ENCODE measurements around the gene RDM1. TPM values are rescaled to one million over a fixed set of nuclear protein-coding genes. Genes with fewer than 3 reads are reported as not detected.

RDM1 gene
- total RNA-seq, 1 experiment from 2014 or later, result 4.7 TPM

GRCh38 chr17:35930211-35931065 lies at the start of gene RDM1 (continued):
- TF ChIP-seq, protein P1, sequence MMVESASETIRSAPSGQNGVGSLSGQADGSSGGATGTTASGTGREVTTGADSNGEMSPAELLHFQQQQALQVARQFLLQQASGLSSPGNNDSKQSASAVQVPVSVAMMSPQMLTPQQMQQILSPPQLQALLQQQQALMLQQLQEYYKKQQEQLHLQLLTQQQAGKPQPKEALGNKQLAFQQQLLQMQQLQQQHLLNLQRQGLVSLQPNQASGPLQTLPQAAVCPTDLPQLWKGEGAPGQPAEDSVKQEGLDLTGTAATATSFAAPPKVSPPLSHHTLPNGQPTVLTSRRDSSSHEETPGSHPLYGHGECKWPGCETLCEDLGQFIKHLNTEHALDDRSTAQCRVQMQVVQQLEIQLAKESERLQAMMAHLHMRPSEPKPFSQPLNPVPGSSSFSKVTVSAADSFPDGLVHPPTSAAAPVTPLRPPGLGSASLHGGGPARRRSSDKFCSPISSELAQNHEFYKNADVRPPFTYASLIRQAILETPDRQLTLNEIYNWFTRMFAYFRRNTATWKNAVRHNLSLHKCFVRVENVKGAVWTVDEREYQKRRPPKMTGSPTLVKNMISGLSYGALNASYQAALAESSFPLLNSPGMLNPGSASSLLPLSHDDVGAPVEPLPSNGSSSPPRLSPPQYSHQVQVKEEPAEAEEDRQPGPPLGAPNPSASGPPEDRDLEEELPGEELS (CRISPR knock-in tag; IDR thresholded peaks at IDR 0.05), result peak; percentile 82; the same call in 1 of the 2 replicates
- peak; percentile 71; the same call in 1 of the 2 replicates for TF ChIP-seq FOXP1 (CRISPR knock-in tag; IDR thresholded peaks at IDR 0.05; ENCODE audit: borderline replicate concordance)
- TF ChIP-seq PRDM15 (CRISPR knock-in tag; IDR thresholded peaks at IDR 0.05), result no peak
- TF ChIP-seq, protein P2, sequence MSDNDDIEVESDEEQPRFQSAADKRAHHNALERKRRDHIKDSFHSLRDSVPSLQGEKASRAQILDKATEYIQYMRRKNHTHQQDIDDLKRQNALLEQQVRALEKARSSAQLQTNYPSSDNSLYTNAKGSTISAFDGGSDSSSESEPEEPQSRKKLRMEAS (CRISPR knock-in tag; IDR thresholded peaks at IDR 0.05), result peak; percentile 86
- TF ChIP-seq, protein P3, sequence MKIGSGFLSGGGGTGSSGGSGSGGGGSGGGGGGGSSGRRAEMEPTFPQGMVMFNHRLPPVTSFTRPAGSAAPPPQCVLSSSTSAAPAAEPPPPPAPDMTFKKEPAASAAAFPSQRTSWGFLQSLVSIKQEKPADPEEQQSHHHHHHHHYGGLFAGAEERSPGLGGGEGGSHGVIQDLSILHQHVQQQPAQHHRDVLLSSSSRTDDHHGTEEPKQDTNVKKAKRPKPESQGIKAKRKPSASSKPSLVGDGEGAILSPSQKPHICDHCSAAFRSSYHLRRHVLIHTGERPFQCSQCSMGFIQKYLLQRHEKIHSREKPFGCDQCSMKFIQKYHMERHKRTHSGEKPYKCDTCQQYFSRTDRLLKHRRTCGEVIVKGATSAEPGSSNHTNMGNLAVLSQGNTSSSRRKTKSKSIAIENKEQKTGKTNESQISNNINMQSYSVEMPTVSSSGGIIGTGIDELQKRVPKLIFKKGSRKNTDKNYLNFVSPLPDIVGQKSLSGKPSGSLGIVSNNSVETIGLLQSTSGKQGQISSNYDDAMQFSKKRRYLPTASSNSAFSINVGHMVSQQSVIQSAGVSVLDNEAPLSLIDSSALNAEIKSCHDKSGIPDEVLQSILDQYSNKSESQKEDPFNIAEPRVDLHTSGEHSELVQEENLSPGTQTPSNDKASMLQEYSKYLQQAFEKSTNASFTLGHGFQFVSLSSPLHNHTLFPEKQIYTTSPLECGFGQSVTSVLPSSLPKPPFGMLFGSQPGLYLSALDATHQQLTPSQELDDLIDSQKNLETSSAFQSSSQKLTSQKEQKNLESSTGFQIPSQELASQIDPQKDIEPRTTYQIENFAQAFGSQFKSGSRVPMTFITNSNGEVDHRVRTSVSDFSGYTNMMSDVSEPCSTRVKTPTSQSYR (CRISPR knock-in tag; IDR thresholded peaks at IDR 0.05), result no peak
- TF ChIP-seq FOXK1 (CRISPR knock-in tag; IDR thresholded peaks at IDR 0.05), result peak; percentile 52; the same call in 1 of the 2 replicates
- no peak for TF ChIP-seq PRRX2 (CRISPR knock-in tag; IDR thresholded peaks at IDR 0.05)
- TF ChIP-seq CTCF (IDR thresholded peaks at IDR 0.05), result no peak
- no peak for TF ChIP-seq ZNF121 (CRISPR knock-in tag; IDR thresholded peaks at IDR 0.05)
- TF ChIP-seq, protein P4, sequence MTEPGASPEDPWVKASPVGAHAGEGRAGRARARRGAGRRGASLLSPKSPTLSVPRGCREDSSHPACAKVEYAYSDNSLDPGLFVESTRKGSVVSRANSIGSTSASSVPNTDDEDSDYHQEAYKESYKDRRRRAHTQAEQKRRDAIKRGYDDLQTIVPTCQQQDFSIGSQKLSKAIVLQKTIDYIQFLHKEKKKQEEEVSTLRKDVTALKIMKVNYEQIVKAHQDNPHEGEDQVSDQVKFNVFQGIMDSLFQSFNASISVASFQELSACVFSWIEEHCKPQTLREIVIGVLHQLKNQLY (CRISPR knock-in tag; IDR thresholded peaks at IDR 0.05), result no peak
- peak; percentile 77; the same call in 1 of the 2 replicates for TF ChIP-seq E2F1 (CRISPR knock-in tag; IDR thresholded peaks at IDR 0.05)
- peak; percentile 90; the same call in 1 of the 2 replicates for TF ChIP-seq NFE2L1 (CRISPR knock-in tag; IDR thresholded peaks at IDR 0.05)
- peak; percentile 82 for TF ChIP-seq SP1 (CRISPR knock-in tag; conservative IDR thresholded peaks at IDR 0.05)
- no peak for TF ChIP-seq CREM (CRISPR knock-in tag; IDR thresholded peaks at IDR 0.05)
- TF ChIP-seq TP53 (CRISPR knock-in tag; IDR thresholded peaks at IDR 0.05), result peak; percentile 68; the same call in 1 of the 2 replicates
- no peak for TF ChIP-seq ELF4 (CRISPR knock-in tag; IDR thresholded peaks at IDR 0.05; ENCODE audit: low read depth)
- no peak for TF ChIP-seq IRF2 (CRISPR knock-in tag; IDR thresholded peaks at IDR 0.05; ENCODE audit: borderline replicate concordance, low read depth)
